Measurements from ENCODE around the gene DPP7.

DNA sequence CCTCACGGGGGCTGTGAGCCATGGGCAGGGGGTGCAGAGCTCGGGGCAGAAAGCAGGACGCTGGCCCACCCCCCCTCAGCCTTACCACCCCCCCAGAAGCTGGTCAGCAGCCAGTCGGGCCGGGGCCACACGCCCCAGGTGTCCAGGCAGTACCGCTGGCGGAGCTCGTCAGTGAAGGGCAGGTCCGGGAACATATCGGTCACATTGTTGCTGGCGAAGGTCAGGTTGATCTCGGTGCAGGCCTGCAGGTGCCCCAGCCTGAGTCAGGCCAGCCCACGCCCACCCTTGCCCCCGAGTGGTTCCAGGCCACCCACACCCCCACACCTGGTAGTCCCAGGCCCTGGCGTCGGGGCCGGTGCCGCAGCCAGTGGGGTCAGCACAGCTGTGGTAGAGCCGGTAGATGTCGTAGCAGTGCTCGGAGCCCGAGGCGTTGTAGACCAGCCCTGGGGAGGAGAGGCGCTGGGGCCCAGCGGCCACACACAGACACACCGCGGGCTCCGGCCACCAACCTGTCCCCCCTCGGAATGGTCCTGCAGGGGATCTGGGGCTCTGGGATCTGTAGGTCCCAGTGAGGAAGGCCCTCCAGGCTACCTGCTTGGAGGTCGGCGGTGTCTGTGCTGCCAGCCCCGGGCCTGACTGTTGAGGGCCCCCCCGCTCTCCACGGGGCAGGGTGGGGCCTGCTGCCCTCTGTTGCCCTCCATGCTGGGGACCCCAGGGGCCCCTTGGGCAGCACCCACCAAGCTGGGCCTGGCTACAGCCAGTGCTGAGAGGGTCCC, 2.6 kb downstream of the DPP7 start:
- no peak for TF ChIP-seq POLR2A (IDR thresholded peaks at IDR 0.05)
- TF ChIP-seq, protein P1, sequence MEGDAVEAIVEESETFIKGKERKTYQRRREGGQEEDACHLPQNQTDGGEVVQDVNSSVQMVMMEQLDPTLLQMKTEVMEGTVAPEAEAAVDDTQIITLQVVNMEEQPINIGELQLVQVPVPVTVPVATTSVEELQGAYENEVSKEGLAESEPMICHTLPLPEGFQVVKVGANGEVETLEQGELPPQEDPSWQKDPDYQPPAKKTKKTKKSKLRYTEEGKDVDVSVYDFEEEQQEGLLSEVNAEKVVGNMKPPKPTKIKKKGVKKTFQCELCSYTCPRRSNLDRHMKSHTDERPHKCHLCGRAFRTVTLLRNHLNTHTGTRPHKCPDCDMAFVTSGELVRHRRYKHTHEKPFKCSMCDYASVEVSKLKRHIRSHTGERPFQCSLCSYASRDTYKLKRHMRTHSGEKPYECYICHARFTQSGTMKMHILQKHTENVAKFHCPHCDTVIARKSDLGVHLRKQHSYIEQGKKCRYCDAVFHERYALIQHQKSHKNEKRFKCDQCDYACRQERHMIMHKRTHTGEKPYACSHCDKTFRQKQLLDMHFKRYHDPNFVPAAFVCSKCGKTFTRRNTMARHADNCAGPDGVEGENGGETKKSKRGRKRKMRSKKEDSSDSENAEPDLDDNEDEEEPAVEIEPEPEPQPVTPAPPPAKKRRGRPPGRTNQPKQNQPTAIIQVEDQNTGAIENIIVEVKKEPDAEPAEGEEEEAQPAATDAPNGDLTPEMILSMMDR (IDR thresholded peaks at IDR 0.05) = no peak
